HEK293 (cell line): ENCODE data around the gene FLRT2.

Experiments
- CTCF ChIP-seq: fragments of 450-650 bp; formaldehyde crosslinking; IDR thresholded peaks from 2 replicates; pipeline ENCODE4 v1.5.1; 2016; ENCODE audit warnings: missing biosample characterization, missing genetic modification characterization
- ZNF624 ChIP-seq: fragments of 450-650 bp; formaldehyde crosslinking; IDR thresholded peaks from 2 replicates; pipeline ENCODE4 v1.5.1; 2017; ENCODE audit warnings: missing biosample characterization, missing genetic modification characterization

GRCh38 chr14:85523624-85524023, 6.3 kb upstream of the FLRT2 start:
- TF ChIP-seq CTCF (no peak), ZNF624 (tag by site-specific recombination) (no peak)
